ENCODE results near the gene CAMKK1. TPM values are rescaled to one million over a fixed set of nuclear protein-coding genes. Genes with fewer than 3 reads are reported as not detected.
A peak's percentile ranks its signal among the peaks of the same experiment; 100 is the strongest.

CAMKK1 gene
- 1 to 10 TPM; 3.7 to 4.3 (median 3.8) TPM for polyA plus RNA-seq (ENCODE audit: insufficient read length in 3 of 3)

GRCh38 chr17:3893003-3893719, at the start of gene CAMKK1:
Gene CAMKK1 (minus strand): TSS chr17:3893053. CDS start chr17:3885687, 7,366 bp downstream.
- peak in 1 of 3 donors; percentile 72 for DNase-seq (ENCODE audit: low read depth in 3 of 3, low spot score in 2 of 3)

GRCh38 chr17:3940965-3941698, 48.3 kb upstream of the CAMKK1 start:
- DNase-seq (ENCODE audit: low read depth in 3 of 3, low spot score in 2 of 3) = no peak

GRCh38 chr17:3937359-3937758, 44.5 kb upstream of the CAMKK1 start:
- no peak for DNase-seq (ENCODE audit: low read depth in 3 of 3, low spot score in 2 of 3)

DNA sequence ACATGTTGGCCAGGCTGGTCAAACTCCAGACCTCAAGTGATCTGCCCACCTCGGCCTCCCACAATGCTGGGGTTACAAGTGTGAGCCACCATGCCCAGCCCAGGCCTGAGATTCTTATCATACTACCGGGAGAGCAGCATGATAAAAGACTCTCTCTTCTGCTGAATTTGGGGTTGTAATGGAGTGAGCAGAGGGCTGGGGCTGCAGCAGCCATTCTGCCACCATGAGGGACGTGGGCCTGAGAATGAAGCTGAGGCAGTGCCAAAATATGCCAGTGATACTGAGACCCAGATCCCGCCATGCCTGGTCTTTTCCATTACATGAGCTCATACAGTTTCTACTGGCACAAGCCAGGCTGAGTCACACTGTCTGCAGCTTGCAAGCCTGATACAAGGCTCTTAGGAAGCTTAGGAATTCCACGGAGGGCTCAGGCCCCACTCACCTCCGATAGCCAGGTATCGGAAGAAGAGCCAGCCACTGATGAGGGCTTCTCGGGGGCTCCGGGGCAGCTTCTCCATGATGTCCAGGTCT, 43.0 kb upstream of the CAMKK1 start:
- DNase-seq (ENCODE audit: low read depth in 3 of 3, low spot score in 2 of 3) = no peak

GRCh38 chr17:3935140-3935542, 42.3 kb upstream of the CAMKK1 start:
- peak in 2 of 3 donors; percentile 61 for DNase-seq (ENCODE audit: low read depth in 3 of 3, low spot score in 2 of 3)

GRCh38 chr17:3929764-3930163, 36.9 kb upstream of the CAMKK1 start:
- DNase-seq (ENCODE audit: low read depth in 3 of 3, low spot score in 2 of 3) = no peak

DNA sequence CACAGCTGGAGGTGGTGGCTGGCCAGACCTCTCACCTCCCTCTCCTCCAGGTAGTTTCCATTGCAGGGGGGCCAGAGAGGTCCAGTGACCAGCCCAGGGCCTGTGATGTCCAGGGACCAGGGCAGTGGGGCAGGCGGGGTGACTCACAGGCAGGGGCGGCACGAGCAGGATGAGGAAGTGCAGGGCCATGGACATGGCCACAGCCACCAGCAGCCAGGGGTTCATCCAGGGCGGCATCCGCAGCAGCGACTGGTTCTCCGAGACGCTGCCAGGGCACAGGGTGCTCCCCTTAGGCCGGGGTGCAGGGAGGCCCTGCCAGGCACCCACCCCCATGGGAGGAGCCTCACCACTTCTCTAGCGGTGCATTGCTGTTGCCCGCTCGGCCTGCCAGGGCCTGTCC, 36.3 kb upstream of the CAMKK1 start:
- DNase-seq (ENCODE audit: low read depth in 3 of 3, low spot score in 2 of 3) = no peak

DNA sequence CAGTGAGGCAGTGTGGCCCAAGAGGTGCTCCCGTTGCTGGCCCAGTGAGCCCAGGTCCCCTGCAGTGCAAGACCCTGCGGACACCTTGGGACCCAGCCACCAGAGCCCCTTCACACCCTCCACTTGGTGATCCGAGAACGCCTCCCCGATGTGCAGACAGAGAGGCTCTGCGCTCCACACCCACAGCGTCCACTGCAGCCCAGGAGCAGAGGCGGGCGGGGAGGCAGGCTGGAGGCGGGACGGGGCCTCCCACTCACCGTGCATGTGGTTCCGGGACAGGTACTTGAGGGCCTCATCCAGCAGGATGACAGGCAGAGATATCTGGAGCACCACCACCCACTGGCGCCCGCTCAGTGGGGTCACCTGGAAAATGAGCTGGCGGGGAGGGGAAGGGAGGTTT, 35.6 kb upstream of the CAMKK1 start:
- no peak for DNase-seq (ENCODE audit: low read depth in 3 of 3, low spot score in 2 of 3)

DNA sequence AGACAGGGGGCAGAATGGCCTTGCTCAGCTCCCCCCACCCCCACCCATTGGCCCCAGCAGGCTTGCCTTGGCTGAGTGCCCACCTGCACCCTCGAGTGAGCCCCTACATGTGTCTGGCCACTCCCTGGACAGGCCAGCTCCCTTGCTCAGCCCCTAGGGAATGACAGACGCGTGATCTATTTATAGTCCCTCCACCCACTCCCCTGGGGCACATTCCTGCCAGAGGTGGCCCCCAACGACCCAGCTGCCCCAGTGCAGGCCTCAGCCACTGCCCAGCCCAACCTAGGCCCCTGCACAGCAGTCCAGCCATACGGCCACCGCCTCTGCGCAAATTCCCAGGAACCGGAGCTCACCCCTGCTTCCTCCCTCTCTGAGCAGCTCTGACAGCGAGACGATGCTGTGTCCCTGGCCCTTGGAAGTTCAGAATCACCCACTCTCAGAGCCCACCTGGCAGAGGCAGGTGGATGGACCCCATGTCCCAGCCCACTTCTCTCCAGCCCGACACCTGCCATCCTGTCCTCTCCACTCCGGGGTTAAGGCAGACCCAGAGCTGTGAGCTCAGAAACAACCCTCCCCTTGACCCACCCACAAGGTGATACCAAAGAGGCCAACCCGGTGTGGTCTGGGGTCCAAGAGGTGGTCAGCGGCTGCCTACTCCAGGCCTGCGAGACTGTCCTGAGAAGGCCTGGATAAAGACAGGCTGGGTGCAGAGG, 34.9 kb upstream of the CAMKK1 start:
- DNase-seq (ENCODE audit: low read depth in 3 of 3, low spot score in 2 of 3) = no peak

DNA sequence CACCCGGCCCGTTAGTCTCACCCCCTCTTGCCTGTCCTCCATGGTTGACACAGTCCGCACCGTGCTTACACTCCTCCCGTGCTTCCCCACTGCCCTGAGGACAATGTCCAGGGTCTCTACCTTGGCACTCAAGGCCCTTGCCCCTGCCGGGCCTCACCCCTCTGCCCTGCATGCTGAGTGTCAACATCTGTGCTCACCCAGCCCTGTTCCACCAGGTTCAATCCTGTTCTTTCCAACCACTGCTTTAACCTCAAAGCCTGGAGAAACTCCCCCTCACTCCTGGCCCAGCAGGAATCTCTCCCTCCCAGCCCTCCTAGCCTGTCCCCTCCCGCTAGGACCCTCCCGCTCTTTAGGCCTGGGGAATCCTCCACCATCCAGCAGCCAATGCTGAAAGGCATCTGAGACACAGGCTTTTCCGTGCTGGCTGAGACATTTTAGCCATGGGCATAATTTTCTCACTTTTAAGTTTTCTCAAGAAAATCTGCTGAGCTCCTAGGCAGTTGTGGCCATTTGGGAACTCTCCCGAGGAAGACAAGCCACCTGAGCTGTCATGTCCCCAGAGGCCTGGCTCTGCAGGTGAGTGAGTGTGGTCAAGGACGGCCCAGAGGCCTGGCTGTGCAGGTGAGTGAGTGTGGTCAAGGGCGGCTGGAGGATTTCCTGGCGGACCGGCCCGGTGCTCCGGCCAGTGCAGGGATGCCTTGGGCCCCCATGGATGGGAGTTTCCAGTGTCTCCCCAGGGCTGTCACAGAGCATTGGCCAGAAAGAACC, 34.2 kb upstream of the CAMKK1 start:
- no peak for DNase-seq (ENCODE audit: low read depth in 3 of 3, low spot score in 2 of 3)

GRCh38 chr17:3925684-3926485, 33.0 kb upstream of the CAMKK1 start:
- no peak for DNase-seq (ENCODE audit: low read depth in 3 of 3, low spot score in 2 of 3)

GRCh38 chr17:3924512-3925350, 31.9 kb upstream of the CAMKK1 start:
- no peak for DNase-seq (ENCODE audit: low read depth in 3 of 3, low spot score in 2 of 3)

DNA sequence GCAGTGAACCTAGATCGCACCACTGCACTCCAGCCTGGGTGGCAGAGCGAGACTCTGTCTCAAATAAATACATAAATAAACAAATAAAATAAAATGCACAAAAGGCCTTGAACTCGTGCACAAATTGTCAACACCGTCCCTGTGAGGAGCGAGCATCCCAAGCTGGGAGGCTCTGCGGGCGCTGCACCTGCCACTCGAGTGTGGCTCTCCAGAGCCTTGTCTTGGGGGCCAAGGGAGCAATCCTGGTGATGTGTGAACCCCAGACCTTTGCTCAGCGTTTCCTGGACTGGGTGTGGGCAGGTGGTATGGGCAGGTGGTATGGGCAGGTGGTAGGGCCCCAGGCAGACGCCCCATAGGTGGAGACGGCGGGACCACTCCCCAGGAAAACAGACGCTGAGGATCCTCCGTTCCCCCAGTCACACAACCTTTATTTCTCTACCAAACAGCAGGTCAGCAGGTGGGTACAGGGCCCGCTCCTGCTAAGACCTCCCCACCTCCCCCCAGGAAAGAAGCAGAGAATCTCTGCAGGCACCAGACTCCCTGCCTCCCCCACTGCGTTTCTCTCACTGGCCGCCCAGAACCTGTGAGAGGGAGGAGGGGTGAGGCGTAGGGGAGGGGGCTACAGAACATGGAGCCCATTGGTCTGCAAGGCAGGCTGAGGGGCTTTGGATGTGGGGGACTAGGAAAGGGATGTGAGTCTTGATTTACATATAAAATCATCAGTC, 30.8 kb upstream of the CAMKK1 start:
- no peak for DNase-seq (ENCODE audit: low read depth in 3 of 3, low spot score in 2 of 3)

GRCh38 chr17:3922765-3923164, 29.9 kb upstream of the CAMKK1 start:
- no peak for DNase-seq (ENCODE audit: low read depth in 3 of 3, low spot score in 2 of 3)

GRCh38 chr17:3921502-3922319, 28.9 kb upstream of the CAMKK1 start:
- DNase-seq (ENCODE audit: low read depth in 3 of 3, low spot score in 2 of 3) = no peak

GRCh38 chr17:3921006-3921405, 28.2 kb upstream of the CAMKK1 start:
- DNase-seq (ENCODE audit: low read depth in 3 of 3, low spot score in 2 of 3) = no peak

DNA sequence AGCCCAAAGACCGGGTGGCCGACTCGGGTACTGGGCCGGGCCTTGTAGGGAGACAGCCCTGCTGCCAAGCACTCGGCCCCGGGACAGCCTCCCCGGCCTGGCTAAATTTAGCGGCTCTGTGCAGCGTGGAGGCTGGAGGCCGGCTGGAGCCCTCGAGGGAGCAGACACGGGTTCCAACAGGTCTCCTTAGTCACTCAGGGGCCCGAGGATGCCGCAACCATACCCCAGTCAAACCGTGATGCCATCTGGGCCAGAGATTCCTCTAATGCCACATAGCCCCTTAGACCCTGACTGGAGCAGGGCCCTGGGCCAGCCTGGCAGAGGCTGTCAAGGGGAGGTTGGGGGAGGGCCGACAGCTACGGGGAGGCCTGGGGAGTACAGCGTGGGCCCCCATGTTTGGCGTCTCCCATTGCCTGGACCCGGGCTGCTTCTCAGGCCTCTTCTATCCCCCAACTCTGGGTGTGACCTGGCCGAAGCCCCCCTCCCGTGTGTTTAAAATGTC, 26.3 kb upstream of the CAMKK1 start:
- DNase-seq (ENCODE audit: low read depth in 3 of 3, low spot score in 2 of 3) = no peak

Data from right renal cortex interstitium (tissue), 3 donors.